Measurements from ENCODE around the gene PLCG2.
"Not testable (repeated sequence)": the region's sequence is repeated elsewhere in the genome, so short reads cannot be mapped to it uniquely, and the experiment has no call there.

PLCG2 gene

GRCh38 chr16:81790277-81790676 is 11.2 kb downstream of the PLCG2 start:
- no peak for DNase-seq (ENCODE audit: low read depth in 3 of 3)

DNA sequence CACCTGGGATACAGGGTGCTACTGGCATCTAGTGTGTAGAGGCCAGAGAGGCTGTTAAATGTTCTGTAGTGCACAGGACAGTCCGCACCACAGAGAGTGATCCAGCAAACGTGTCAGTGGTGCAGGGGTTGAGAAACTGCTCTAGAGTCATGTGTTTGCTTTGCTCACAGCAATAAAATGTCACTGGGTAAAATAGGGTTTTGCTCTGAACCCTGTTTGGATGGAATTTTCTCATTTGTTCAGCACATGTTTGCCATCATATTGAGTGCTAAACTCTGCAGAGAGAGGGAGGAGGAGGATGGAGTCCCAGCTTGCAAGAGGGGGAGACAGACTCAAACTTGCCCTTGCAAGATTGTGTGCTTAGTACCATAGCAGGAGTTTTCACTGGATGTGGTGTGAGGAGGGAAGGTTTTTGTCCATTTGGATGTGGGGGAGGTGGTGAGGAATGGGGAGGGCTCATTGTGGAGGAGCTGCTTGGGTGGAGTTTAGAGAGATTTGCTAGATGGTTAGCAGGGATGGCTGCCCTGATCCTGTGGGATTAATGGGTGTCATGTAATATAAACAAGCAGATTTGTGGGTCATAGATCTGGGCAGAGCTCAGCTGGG is 11.8 kb downstream of the PLCG2 start:
- no peak for DNase-seq (ENCODE audit: low read depth in 3 of 3)

DNA sequence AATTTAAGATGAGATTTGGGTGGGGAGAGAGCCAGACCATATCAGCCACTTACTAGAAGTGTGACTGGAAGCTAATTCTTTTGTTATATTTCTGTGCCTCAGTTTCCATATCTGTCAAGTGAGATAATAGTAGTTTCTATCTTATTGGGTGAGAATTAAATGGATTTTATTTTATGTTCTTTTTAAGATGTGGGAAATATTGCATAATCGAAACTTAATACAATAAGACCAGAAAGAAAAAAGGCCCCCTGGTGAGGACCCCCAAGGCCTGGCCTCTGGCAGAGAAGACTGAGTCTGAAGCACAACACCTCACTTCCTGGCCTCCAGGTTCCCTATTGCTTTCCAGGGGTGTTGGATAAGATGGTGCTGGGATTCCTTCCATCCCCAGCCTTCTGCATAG is 13.7 kb downstream of the PLCG2 start:
- no peak for DNase-seq (ENCODE audit: low read depth in 3 of 3)

GRCh38 chr16:81795193-81795592 is 16.1 kb downstream of the PLCG2 start:
- no peak for DNase-seq (ENCODE audit: low read depth in 3 of 3)

GRCh38 chr16:81796035-81796434 is 16.9 kb downstream of the PLCG2 start:
- DNase-seq (ENCODE audit: low read depth in 3 of 3) = no peak

DNA sequence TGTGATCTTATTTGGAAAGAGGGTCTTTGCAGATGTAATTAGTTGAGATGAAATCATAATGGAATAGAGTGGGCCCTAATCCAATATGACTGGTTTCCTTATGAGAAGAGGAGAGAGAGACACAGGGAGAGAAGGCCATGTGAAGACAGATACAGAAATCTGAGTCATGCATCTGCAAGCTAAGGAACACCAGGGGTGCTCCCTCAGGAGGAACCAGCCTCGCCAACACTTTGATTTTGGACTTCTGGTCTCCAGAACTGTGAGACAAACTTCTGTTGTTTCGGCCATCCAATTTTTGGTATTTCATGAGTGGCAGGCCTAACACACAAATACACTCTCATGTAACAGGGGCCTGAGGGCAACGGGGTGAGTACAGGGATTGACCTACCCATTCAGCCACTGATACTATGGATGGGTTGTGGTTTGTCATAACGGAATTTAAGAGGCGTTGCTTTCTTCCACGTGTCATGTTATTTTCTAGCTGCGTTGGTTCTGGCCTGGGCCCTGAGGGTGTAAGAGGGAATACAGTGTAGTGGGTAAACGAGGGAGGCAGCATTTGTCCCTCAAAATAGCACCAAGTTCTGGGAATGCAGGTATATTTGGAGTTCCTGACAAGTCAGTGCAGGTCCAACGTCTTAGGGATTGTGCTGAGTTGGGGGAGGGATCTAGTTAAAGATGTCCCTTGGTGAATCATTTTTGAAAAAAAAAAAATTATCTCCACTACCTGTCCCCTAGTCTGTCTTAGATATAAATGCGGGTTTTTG is 17.7 kb downstream of the PLCG2 start:
- DNase-seq (ENCODE audit: low read depth in 3 of 3) = no peak

DNA sequence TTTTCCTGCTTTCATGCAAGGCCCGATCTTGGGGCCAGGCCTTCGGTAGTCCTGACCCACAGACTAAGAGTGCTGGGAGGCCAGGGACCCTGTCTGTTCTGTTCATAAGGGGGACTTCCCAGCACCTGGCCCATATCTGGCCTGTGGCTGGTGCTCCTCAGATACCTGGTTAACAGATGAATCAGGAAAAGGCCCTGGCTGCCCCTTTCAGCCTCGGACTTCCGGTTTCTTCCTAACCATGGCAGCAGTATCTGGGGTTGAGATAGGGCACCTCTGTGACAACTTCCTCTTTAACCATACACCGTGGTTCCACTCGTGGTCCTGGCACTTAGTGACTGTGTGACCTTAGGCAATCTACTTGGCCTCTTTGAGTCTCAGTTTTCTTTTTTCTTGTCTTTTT is 18.4 kb downstream of the PLCG2 start:
- DNase-seq (ENCODE audit: low read depth in 3 of 3) = no peak

GRCh38 chr16:81798311-81799137 is 19.4 kb downstream of the PLCG2 start:
- no peak for DNase-seq (ENCODE audit: low read depth in 3 of 3)

DNA sequence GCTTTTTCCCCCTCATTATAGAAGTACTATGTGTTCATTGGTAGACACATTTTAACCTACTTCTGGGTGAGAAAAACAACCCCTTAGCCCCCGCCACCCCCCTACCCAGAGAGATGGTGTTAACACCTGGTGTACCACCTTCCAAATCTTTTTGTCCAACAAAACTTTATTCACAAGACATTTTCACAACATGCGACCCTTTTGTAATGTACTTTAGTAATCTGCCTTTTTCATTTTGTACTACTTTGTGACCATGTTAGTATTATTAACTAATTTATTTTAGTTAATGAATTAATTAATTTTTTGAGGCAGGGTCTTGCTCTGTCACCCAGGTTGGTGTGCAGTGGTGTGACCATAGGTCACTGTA is 20.0 kb downstream of the PLCG2 start:
- no peak for DNase-seq (ENCODE audit: low read depth in 3 of 3)

GRCh38 chr16:81801724-81802123 is 22.6 kb downstream of the PLCG2 start:
- not testable (repeated sequence) for DNase-seq (ENCODE audit: low read depth in 3 of 3)

DNA sequence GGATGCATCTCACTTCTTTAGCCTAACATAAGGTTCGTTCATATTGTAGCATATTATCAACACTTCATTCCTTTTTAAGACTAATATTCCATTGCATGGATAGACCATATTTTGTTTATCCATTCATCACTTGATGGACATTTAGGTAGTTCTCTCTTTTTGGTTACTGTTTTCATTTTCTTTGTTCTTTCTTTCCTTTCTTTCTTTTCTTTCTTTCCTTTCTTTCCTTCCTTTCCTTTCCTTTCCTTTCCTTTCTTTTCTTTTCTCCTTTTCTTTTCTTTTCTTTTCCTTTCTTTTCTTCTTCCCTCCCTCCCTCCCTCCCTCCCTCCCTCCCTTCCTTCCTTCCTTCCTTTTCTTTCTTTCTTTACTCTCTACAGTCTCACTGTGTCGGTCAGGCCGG is 24.2 kb downstream of the PLCG2 start:
- no peak for DNase-seq (ENCODE audit: low read depth in 3 of 3)

DNA sequence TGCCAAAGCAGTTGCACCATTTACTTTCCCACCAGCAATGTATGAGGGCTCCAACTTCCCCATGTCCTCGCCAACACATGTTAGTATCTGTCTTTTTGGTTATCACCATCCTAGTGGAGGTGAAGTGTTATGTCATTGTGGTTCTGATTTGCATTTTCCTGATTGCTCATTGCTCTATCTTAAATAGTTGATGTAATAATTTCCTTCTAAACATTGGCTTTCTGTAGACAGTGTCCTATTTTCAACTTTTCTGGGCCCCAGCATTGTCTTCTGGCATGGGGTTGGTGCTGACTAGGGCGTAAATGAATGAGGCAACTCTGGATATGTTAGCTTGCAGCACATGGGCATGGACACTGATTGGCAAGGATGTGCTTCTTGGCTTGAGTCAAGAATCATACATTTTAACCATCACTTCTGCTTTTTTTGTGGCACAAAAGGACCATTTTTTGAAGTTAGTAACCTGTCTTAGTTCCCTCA is 25.1 kb downstream of the PLCG2 start:
- DNase-seq (ENCODE audit: low read depth in 3 of 3) = no peak

- DNase-seq (ENCODE audit: low read depth in 3 of 3) = no peak
Observed at GRCh38 chr16:81806696-81807095, 27.6 kb downstream of the PLCG2 start.

- no peak for DNase-seq (ENCODE audit: low read depth in 3 of 3)
Observed at GRCh38 chr16:81807767-81808358, 28.8 kb downstream of the PLCG2 start.

GRCh38 chr16:81808933-81809480 is 29.9 kb downstream of the PLCG2 start:
- DNase-seq (ENCODE audit: low read depth in 3 of 3) = no peak

GRCh38 chr16:81809567-81809966 is 30.5 kb downstream of the PLCG2 start:
- no peak for DNase-seq (ENCODE audit: low read depth in 3 of 3)

DNA sequence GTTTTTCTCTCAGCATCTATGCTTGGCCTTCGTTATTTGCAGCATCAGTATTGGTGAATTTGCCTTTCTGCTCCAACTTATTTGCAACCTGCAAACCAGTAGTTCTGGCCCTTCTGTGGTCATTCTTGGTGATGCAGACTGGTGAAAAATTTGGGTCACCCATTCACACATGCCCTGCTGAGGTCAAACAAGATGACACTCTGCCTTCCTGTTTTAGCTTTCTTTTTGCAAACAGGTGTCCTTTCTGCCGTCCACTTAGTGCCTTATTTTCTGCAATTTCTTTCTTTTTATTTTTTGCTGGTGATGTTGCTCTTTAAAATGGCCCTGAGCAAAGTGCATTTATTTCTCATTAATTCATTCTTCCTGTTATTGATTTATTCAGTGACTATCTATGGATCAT is 31.3 kb downstream of the PLCG2 start:
- no peak for DNase-seq (ENCODE audit: low read depth in 3 of 3)

DNA sequence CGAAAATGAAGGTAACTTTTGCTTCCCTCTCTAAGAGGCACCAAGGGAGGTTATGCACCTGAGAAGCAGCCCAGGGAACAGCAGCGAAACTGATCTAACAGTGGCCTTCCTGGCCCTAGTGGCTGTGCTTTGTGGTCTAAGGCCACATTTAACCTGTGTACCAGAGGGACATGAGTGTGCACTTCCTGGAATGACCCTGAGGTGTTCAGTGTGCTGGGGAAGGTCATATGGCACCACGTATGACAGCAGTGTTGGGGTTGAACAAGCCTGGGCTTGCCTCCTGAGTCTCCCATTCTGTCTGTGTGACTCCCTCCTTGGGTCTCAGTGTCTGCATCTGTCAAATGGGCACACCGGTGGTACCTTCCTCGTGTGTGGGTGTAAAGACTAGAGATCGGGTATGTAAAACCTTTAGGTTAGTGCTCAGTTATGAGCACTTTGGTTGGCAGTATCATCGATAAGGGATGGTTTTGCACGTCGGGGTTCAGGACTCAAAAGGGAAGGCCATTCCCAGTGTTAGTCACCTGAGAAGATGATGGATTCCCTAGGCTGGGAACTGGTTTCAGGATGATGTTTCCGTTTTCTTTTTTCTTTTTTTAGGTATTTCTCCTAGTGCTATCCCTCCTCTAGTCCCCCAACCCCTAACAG is 31.9 kb downstream of the PLCG2 start:
- DNase-seq (ENCODE audit: low read depth in 3 of 3) = no peak

DNA sequence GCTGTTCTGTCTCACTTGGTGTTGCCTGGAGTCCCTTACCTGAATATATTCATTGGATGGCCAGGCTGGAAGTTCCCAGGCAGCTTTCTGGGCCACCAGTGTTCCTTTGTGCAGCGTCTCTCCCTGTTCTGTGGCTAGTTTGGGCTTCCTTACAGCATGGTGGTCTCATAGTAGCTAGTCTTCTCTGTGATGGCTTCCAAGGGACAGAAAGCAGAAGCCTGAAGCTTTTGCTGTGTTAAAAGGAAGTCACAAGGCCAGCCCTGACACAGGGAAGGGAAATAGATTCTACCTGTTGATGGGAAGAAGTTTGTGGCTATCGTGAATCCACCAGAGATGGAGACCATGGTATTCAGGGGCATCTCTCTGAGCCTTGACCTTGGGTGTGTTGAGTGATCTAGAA is 34.6 kb downstream of the PLCG2 start:
- no peak for DNase-seq (ENCODE audit: low read depth in 3 of 3)

- DNase-seq (ENCODE audit: low read depth in 3 of 3) = no peak
Observed at GRCh38 chr16:81814751-81815428, 35.8 kb downstream of the PLCG2 start.

- DNase-seq (ENCODE audit: low read depth in 3 of 3) = no peak
Observed at GRCh38 chr16:81815429-81815766, 36.3 kb downstream of the PLCG2 start.

All from stimulated activated CD4-positive, alpha-beta T cell treated with anti-CD3 and anti-CD28 coated beads, TNF-alpha, amount 100 ng/mL, for 4 hours (primary cell).